ENCODE results near the gene IBTK. TPM values are rescaled to one million over a fixed set of nuclear protein-coding genes. Genes with fewer than 3 reads are reported as not detected.

The IBTK gene
- polyA plus RNA-seq, 1 donor (not counting 4 experiments of a cell fraction or from before 2014, with no cell fraction given): 27.0 TPM

- Histone ChIP-seq H3K4me1 (ENCODE audit: control insufficient read depth, extremely low read depth, insufficient read depth, low read length) (peaks cover 11% of the 10 kb centered on the region), H3K9ac (ENCODE audit: control insufficient read depth, extremely low read depth, insufficient read depth, low read length) (no peak overlapping the region), H4K20me1 (ENCODE audit: control insufficient read depth, extremely low read depth, insufficient read depth, low read length) (no peaks in the 10 kb centered on the region), H3K4me3 (ENCODE audit: control insufficient read depth in 2 of 3, extremely low read depth in 1 of 3, insufficient read depth in 2 of 3, low read depth in 1 of 3, low read length in 3 of 3) (no peak overlapping the region), H3K4me2 (ENCODE audit: control insufficient read depth, extremely low read depth, insufficient read depth, low read depth, low read length) (peak overlapping the region; percentile 72), H3K36me3 (ENCODE audit: control insufficient read depth in 2 of 2, extremely low read depth in 1 of 2, insufficient read depth in 2 of 2, low read length in 2 of 2) (peaks cover 0 to 5% of the 10 kb centered on the region in 2 experiments), H3K9me1 (ENCODE audit: control insufficient read depth, extremely low read depth, insufficient read depth, low read length) (no peaks in the 10 kb centered on the region), H2AFZ (ENCODE audit: control insufficient read depth, low read length) (no peak overlapping the region), H3K27me3 (ENCODE audit: control insufficient read depth, extremely low read depth, insufficient read depth, low read length) (no peaks in the 10 kb centered on the region), H3K27ac (ENCODE audit: control insufficient read depth, insufficient read depth, low read length) (no peak overlapping the region), H3K9me3 (ENCODE audit: control insufficient read depth, low read depth, low read length) (no peaks in the 10 kb centered on the region), H3K79me2 (ENCODE audit: control insufficient read depth, insufficient read depth, low read length) (peaks cover 67% of the 10 kb centered on the region)
- no peak for TF ChIP-seq EZH2 (IDR thresholded peaks at IDR 0.05; ENCODE audit: low read length)
- TF ChIP-seq, protein P1, sequence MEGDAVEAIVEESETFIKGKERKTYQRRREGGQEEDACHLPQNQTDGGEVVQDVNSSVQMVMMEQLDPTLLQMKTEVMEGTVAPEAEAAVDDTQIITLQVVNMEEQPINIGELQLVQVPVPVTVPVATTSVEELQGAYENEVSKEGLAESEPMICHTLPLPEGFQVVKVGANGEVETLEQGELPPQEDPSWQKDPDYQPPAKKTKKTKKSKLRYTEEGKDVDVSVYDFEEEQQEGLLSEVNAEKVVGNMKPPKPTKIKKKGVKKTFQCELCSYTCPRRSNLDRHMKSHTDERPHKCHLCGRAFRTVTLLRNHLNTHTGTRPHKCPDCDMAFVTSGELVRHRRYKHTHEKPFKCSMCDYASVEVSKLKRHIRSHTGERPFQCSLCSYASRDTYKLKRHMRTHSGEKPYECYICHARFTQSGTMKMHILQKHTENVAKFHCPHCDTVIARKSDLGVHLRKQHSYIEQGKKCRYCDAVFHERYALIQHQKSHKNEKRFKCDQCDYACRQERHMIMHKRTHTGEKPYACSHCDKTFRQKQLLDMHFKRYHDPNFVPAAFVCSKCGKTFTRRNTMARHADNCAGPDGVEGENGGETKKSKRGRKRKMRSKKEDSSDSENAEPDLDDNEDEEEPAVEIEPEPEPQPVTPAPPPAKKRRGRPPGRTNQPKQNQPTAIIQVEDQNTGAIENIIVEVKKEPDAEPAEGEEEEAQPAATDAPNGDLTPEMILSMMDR (optimal IDR thresholded peaks at IDR 0.05 in 1 of 3, IDR thresholded peaks at IDR 0.05 in 1 of 3, conservative IDR thresholded peaks at IDR 0.05 in 1 of 3; ENCODE audit: extremely low read depth in 1 of 3, insufficient read depth in 2 of 3, low read length in 3 of 3): no peak
- DNase-seq (ENCODE audit: low read depth, low spot score): no peak
- FAIRE-seq: no peak
- dilution Hi-C loops (cut with MboI; ENCODE audit: extremely low pct_ligation_motif_present, low sequenced_read_pairs): no loop called here
Measured at GRCh38 chr6:82245376-82245775, 2.2 kb downstream of the IBTK start.

- FAIRE-seq (no peak), DNase-seq (ENCODE audit: low read depth, low spot score) (no peak)
- TF ChIP-seq EZH2 (IDR thresholded peaks at IDR 0.05; ENCODE audit: low read length): no peak
- TF ChIP-seq, protein P1 (optimal IDR thresholded peaks at IDR 0.05 in 1 of 3, IDR thresholded peaks at IDR 0.05 in 1 of 3, conservative IDR thresholded peaks at IDR 0.05 in 1 of 3; ENCODE audit: extremely low read depth in 1 of 3, insufficient read depth in 2 of 3, low read length in 3 of 3): no peak
- H3K4me3 ChIP-seq (ENCODE audit: control insufficient read depth in 2 of 3, extremely low read depth in 1 of 3, insufficient read depth in 2 of 3, low read depth in 1 of 3, low read length in 3 of 3): no peak overlapping the region
- H4K20me1 ChIP-seq (ENCODE audit: control insufficient read depth, extremely low read depth, insufficient read depth, low read length): no peaks in the 10 kb centered on the region
- no peak overlapping the region for H3K27ac ChIP-seq (ENCODE audit: control insufficient read depth, insufficient read depth, low read length)
- H3K4me2 ChIP-seq (ENCODE audit: control insufficient read depth, extremely low read depth, insufficient read depth, low read depth, low read length): no peak overlapping the region
- H3K9ac ChIP-seq (ENCODE audit: control insufficient read depth, extremely low read depth, insufficient read depth, low read length): no peak overlapping the region
- no peak overlapping the region for H2AFZ ChIP-seq (ENCODE audit: control insufficient read depth, low read length)
- no peaks in the 10 kb centered on the region for H3K9me1 ChIP-seq (ENCODE audit: control insufficient read depth, extremely low read depth, insufficient read depth, low read length)
- peaks cover 77% of the 10 kb centered on the region for H3K79me2 ChIP-seq (ENCODE audit: control insufficient read depth, insufficient read depth, low read length)
- H3K9me3 ChIP-seq (ENCODE audit: control insufficient read depth, low read depth, low read length): no peaks in the 10 kb centered on the region
- H3K27me3 ChIP-seq (ENCODE audit: control insufficient read depth, extremely low read depth, insufficient read depth, low read length): no peaks in the 10 kb centered on the region
- dilution Hi-C loops (cut with MboI; ENCODE audit: extremely low pct_ligation_motif_present, low sequenced_read_pairs): no loop called here
- H3K4me1 ChIP-seq (ENCODE audit: control insufficient read depth, extremely low read depth, insufficient read depth, low read length): peaks cover 11% of the 10 kb centered on the region
- peaks cover 3 to 9% of the 10 kb centered on the region in 2 experiments for H3K36me3 ChIP-seq (ENCODE audit: control insufficient read depth in 2 of 2, extremely low read depth in 1 of 2, insufficient read depth in 2 of 2, low read length in 2 of 2)
Measured at GRCh38 chr6:82243884-82244283, 3.7 kb downstream of the IBTK start.
